Right lobe of liver (tissue), 6 donors: ENCODE results near the gene DZANK1. TPM values are rescaled to one million over a fixed set of nuclear protein-coding genes. Genes with fewer than 3 reads are reported as not detected.
"Not testable (repeated sequence)": the region's sequence is repeated elsewhere in the genome, so short reads cannot be mapped to it uniquely, and the experiment has no call there.

Source experiments
- ATAC-seq, 4 donors: fragments of 200-7000 bp; cut with Tn5 transposase; one replicate each; pipeline ENCODE4 v1.9.1; 2020; ENCODE audit warnings: mild to moderate bottlenecking in 4 of 4, moderate library complexity in 4 of 4
- DNase-seq, 3 donors: peaks; one replicate each; pipeline ENCODE4 v3.0.0-alpha.2; 2020
- H3K27ac ChIP-seq, 3 donors: fragments of 200-600 bp; one replicate each; pipeline ENCODE4 v1.8.0; 2022
- H3K27me3 ChIP-seq, 2 donors: fragments of 200-600 bp; one replicate each; pipeline ENCODE4 v1.8.0; 2022
- H3K36me3 ChIP-seq, 4 donors: fragments of 200-600 bp; sonication (generic) in 1 of 4; one replicate each; pipeline versions ENCODE4 v1.5.1 to v1.8.0; 2017 to 2022; ENCODE audit warnings: control low read depth in 1 of 4
- H3K4me1 ChIP-seq, 4 donors: fragments of 200-600 bp; sonication (generic) in 1 of 4; one replicate each; pipeline versions ENCODE4 v1.5.1 to v1.8.0; 2017 to 2022; ENCODE audit warnings: control low read depth in 1 of 4
- H3K4me3 ChIP-seq, 3 donors: fragments of 200-600 bp; one replicate each; pipeline ENCODE4 v1.8.0; 2022
- H3K9me3 ChIP-seq, 4 donors: fragments of 200-600 bp; sonication (generic) in 1 of 4; one replicate each; pipeline versions ENCODE4 v1.5.1 to v1.8.0; 2017 to 2022; ENCODE audit warnings: control low read depth in 1 of 4
- POLR2A ChIP-seq: fragments of 450-650 bp; IDR thresholded peaks from one replicate; pipeline ENCODE4 v1.6.1; 2017; ENCODE audit warnings: antibody characterized with exemption, mild to moderate bottlenecking
- WGBS: methylation state at CpG from one replicate; pipeline ENCODE4 v1.1.6; 2018; ENCODE audit warnings: low coverage, low lambda C conversion rate; ENCODE audit not compliant: insufficient coverage; ENCODE audit errors: missing lambda C conversion rate; 5-methylcytosine and 5-hydroxymethylcytosine counted together
- intact Hi-C, 2 donors: fragments of 100-400 bp; cut with DNase I; formaldehyde crosslinking; loops; one replicate each; pipeline versions ENCODE4 v1.11.2 to v1.14.1; 2022
- total RNA-seq, 6 experiments: library from RNA; depleted of rRNA in 2 of 6; stranded (reverse); fragments of >200 nt in 2 of 6; fragmentation: NEBNext Ultra II Directional in 3 of 6; extraction: Animal tissue kit (Norgen Biotek cat#: 25700) in 3 of 6; gene quantifications; one replicate each; pipeline versions ENCODE4 v1.1.0 to v1.2.4, GENCODE V29; 2016 to 2023
- TF ChIP-seq, protein P1 (sequence below), 4 donors: fragments of 200-600 bp in 3 of 4; fragments of 450-650 bp in 1 of 4; IDR thresholded peaks; one replicate each; pipeline versions ENCODE4 v1.5.1 to v1.8.0; 2016 to 2022; ENCODE audit warnings: antibody characterized with exemption in 4 of 4, mild to moderate bottlenecking in 2 of 4
- donor health status: DM: no; HTN: yes; CAD: no.
- donor health status: DM: no; HTN: no; CAD: no.
- donor health status: DM: no; HTN: no; CAD: no.
- donor health status: DM: no; HTN: yes; CAD: no.
- donor health status: DM: no; HTN: yes; CAD: no.

Gene DZANK1
- total RNA-seq, 6 experiments from 2014 or later = 0.25 to 0.68 (median 0.41) TPM

DNA sequence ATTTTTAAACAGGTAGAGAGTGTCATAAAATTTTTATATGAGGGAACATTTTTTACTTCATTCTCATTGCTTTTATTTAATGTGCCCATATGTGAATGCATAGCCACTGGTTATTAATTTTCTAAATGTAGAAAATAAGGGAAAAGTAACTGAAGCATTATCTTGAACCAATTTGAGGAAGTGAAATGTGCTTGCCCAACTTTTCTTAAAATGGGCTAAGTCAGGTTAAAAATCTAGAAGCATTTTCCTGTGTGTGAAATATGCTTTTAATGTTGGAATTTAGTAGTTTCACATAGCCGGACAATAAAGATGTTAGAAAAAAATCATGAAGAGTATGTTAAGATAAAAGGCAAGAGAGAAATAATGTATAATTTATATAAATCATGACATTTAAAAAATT, 44.7 kb upstream of the DZANK1 start:
- DNase-seq (no peak), ATAC-seq (no peak)
- intact Hi-C loops = no loop called here
- Histone ChIP-seq H3K4me3 (no peak overlapping the region), H3K36me3 (peaks cover 0 to 52% (median 8%) of the 10 kb centered on the region in 4 donors), H3K27ac (no peak overlapping the region), H3K9me3 (no peaks in the 10 kb centered on the region), H3K27me3 (no peaks in the 10 kb centered on the region), H3K4me1 (peaks cover 0 to 20% (median 4%) of the 10 kb centered on the region in 4 donors)
- WGBS = 71% methylated on average over 1 of the region's 1 CpG
- TF ChIP-seq POLR2A = no peak
- TF ChIP-seq, protein P1, sequence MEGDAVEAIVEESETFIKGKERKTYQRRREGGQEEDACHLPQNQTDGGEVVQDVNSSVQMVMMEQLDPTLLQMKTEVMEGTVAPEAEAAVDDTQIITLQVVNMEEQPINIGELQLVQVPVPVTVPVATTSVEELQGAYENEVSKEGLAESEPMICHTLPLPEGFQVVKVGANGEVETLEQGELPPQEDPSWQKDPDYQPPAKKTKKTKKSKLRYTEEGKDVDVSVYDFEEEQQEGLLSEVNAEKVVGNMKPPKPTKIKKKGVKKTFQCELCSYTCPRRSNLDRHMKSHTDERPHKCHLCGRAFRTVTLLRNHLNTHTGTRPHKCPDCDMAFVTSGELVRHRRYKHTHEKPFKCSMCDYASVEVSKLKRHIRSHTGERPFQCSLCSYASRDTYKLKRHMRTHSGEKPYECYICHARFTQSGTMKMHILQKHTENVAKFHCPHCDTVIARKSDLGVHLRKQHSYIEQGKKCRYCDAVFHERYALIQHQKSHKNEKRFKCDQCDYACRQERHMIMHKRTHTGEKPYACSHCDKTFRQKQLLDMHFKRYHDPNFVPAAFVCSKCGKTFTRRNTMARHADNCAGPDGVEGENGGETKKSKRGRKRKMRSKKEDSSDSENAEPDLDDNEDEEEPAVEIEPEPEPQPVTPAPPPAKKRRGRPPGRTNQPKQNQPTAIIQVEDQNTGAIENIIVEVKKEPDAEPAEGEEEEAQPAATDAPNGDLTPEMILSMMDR (IDR thresholded peaks at IDR 0.05) = no peak

DNA sequence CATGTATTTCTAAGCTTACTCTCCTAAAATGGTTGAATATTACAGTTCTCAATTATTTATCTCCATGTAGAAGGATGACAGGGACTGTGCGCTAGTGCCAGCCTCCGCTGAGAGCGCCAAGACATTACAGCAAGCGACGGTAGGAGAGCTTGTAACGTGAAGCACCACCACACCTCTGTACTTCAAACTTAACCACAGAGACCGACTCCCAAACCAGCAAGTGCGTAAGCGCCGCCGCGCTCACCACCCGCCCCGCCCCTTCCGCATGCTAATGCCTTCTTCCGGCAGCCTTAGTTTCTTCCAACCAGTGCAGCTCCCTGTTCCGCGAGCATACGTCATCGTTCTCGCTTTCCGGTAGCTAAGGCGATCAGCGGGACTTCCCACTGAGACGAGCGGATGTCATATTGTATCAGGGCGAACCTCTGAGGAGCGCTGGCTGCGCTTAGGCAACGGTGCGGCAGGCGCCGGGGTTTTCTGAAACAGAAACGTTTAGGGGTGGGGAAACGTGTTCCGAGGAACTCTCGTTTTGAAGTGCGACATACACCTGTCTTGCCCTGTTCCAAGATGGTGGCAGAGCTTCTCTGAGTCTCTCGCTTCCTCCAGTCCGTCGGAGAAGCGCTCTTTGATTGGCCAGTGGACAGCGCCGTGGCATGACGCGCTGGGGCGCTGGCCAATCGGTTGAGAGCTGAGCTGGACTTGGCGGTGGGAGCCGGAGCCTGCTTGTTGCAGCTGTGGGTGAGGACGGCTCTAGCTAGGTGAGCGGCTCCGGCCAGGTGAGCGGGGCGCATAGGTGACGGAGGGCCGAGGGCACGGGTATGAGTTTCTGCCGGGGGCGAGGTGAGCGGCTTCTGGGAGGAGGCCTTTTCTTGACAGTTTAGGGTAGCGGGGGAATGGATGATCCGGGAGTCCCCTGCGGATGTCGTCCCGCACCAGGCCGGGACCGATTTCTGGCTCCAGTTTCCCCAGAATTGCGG, 40.7 kb upstream of the DZANK1 start, which contains the start of gene SEC23B:
TSS of gene SEC23B (plus strand) at position 723 of the 974 bp plus-strand sequence. CDS start 2,896 bp downstream, outside the sequence.
- 0% methylated on average over 24 of the region's 69 CpGs for WGBS
- Histone ChIP-seq H3K4me3 (peak within 1 kb of the TSS; percentile 71 to 87 (median 76)), H3K27me3 (no peaks in the 10 kb centered on the region), H3K27ac (peak within 1 kb of the TSS; percentile 92 to 96 (median 95)), H3K4me1 (peaks cover 0 to 20% (median 4%) of the 10 kb centered on the region in 4 donors), H3K36me3 (peaks cover 0 to 19% (median 3%) of the 10 kb centered on the region in 4 donors), H3K9me3 (no peaks in the 10 kb centered on the region)
- TF ChIP-seq, protein P1 (IDR thresholded peaks at IDR 0.05) = no peak
- TF ChIP-seq POLR2A = peak; percentile 81
- ATAC-seq = peak; percentile 96 to 98 (median 97)
- intact Hi-C loops = no loop called here
- peak; percentile 96 to 97 (median 97) for DNase-seq

DNA sequence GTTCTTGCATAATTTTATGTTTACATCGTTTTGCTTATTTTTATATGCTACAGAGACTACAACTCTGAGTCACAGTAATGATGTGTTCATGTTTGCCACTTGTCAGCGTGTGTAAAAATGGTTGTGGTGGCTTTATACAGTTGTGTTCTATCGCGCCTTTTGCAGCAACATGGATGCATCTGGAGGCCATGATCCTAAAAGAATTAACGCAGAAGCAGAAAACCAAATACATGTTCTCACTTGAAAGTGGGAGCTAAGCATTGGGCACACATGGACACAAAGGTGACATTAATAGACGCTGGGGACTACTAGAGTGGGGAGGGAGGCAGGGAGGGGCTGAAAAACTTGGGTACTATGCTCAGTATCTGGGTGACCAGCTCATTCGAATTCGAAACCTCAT, 39.9 kb upstream of the DZANK1 start:
- intact Hi-C loops = no loop called here
- 60% methylated on average over 8 of the region's 8 CpGs for WGBS
- DNase-seq (no peak), ATAC-seq (no peak)
- Histone ChIP-seq H3K27ac (peak overlapping the region; percentile 92 to 96 (median 95)), H3K9me3 (no peaks in the 10 kb centered on the region), H3K27me3 (no peaks in the 10 kb centered on the region), H3K4me3 (peak overlapping the region; percentile 71 to 87 (median 76)), H3K36me3 (peaks cover 0 to 12% (median 3%) of the 10 kb centered on the region in 4 donors), H3K4me1 (peaks cover 0 to 20% (median 4%) of the 10 kb centered on the region in 4 donors)
- TF ChIP-seq POLR2A = no peak
- TF ChIP-seq, protein P1 (IDR thresholded peaks at IDR 0.05) = no peak

DNA sequence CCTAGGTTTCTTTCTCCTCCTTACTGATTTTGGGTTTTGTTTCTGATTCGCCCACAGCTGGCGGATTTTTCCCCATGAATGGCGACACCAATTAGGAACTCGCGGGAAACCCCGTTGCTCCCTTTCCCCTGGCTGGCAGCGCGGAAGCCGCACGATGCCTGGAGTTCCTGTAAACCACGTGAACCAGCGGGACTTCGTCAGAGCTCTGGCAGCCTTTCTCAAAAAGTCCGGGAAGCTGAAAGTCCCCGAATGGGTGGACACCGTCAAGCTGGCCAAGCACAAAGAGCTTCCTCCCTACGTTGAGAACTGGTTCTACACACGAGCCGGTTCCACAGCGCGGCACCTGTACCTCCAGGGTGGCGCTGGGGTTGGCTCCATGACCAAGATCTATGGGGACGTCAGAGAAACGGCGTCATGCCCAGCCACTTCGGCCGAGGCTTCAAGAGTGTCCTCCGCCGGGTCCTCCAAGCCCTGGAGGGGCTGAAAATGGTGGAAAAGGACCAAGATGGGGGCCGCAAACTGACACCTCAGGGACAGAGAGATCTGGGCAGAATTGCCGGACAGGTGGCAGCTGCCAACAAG, 37.7 kb upstream of the DZANK1 start:
- Histone ChIP-seq H3K4me3 (no peak overlapping the region), H3K27me3 (no peaks in the 10 kb centered on the region), H3K4me1 (peaks cover 0 to 12% (median 3%) of the 10 kb centered on the region in 4 donors), H3K36me3 (no peaks in the 10 kb centered on the region), H3K27ac (no peak overlapping the region), H3K9me3 (no peaks in the 10 kb centered on the region)
- ATAC-seq (peak in 1 of 4 donors; percentile 3), DNase-seq (peak; percentile 28 to 75 (median 74))
- no peak for TF ChIP-seq POLR2A
- TF ChIP-seq, protein P1 (IDR thresholded peaks at IDR 0.05) = no peak
- 58% methylated on average over 25 of the region's 31 CpGs for WGBS
- intact Hi-C loops = no loop called here

DNA sequence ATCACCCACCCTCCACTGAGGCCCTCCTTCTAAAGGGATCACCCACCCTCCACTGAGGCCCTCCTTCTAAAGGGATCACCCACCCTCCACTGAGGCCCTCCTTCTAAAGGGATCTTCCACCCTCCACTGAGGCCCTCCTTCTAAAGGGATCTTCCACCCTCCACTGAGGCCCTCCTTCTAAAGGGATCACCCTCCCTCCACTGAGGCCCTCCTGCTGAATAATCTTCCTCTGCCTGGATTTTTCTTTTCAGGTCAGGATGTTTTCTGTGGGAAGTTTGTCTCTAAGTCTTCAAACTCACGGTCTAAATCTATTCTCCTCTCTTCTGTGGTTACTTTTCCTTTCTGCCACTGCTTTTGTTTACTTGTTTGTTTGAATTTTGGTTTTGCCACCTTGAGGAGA, 34.8 kb upstream of the DZANK1 start:
- H3K4me3 ChIP-seq, H3K4me1 ChIP-seq, H3K27me3 ChIP-seq, H3K27ac ChIP-seq, ATAC-seq, H3K36me3 ChIP-seq, intact Hi-C loops, H3K9me3 ChIP-seq, DNase-seq: not testable (repeated sequence)
- WGBS = 45% methylated on average over 1 of the region's 1 CpG
